Right lobe of liver (tissue), 6 donors: ENCODE measurements around the gene NPTX1. TPM values are rescaled to one million over a fixed set of nuclear protein-coding genes. Genes with fewer than 3 reads are reported as not detected.

Source experiments
- ATAC-seq, 4 donors: fragments of 200-7000 bp; cut with Tn5 transposase; one replicate each; pipeline ENCODE4 v1.9.1; 2020; ENCODE audit warnings: mild to moderate bottlenecking in 4 of 4, moderate library complexity in 4 of 4
- DNase-seq, 3 donors: peaks; one replicate each; pipeline ENCODE4 v3.0.0-alpha.2; 2020
- H3K27ac ChIP-seq, 3 donors: fragments of 200-600 bp; one replicate each; pipeline ENCODE4 v1.8.0; 2022
- H3K27me3 ChIP-seq, 2 donors: fragments of 200-600 bp; one replicate each; pipeline ENCODE4 v1.8.0; 2022
- H3K36me3 ChIP-seq, 4 donors: fragments of 200-600 bp; sonication (generic) in 1 of 4; one replicate each; pipeline versions ENCODE4 v1.5.1 to v1.8.0; 2017 to 2022; ENCODE audit warnings: control low read depth in 1 of 4
- H3K4me1 ChIP-seq, 4 donors: fragments of 200-600 bp; sonication (generic) in 1 of 4; one replicate each; pipeline versions ENCODE4 v1.5.1 to v1.8.0; 2017 to 2022; ENCODE audit warnings: control low read depth in 1 of 4
- H3K4me3 ChIP-seq, 3 donors: fragments of 200-600 bp; one replicate each; pipeline ENCODE4 v1.8.0; 2022
- H3K9me3 ChIP-seq, 4 donors: fragments of 200-600 bp; sonication (generic) in 1 of 4; one replicate each; pipeline versions ENCODE4 v1.5.1 to v1.8.0; 2017 to 2022; ENCODE audit warnings: control low read depth in 1 of 4
- POLR2A ChIP-seq: fragments of 450-650 bp; IDR thresholded peaks from one replicate; pipeline ENCODE4 v1.6.1; 2017; ENCODE audit warnings: antibody characterized with exemption, mild to moderate bottlenecking
- WGBS: methylation state at CpG from one replicate; pipeline ENCODE4 v1.1.6; 2018; ENCODE audit warnings: low coverage, low lambda C conversion rate; ENCODE audit not compliant: insufficient coverage; ENCODE audit errors: missing lambda C conversion rate; 5-methylcytosine and 5-hydroxymethylcytosine counted together
- intact Hi-C, 2 donors: fragments of 100-400 bp; cut with DNase I; formaldehyde crosslinking; loops; one replicate each; pipeline versions ENCODE4 v1.11.2 to v1.14.1; 2022
- total RNA-seq, 6 experiments: library from RNA; depleted of rRNA in 2 of 6; stranded (reverse); fragments of >200 nt in 2 of 6; fragmentation: NEBNext Ultra II Directional in 3 of 6; extraction: Animal tissue kit (Norgen Biotek cat#: 25700) in 3 of 6; gene quantifications; one replicate each; pipeline versions ENCODE4 v1.1.0 to v1.2.4, GENCODE V29; 2016 to 2023
- TF ChIP-seq, protein P1 (sequence below), 4 donors: fragments of 200-600 bp in 3 of 4; fragments of 450-650 bp in 1 of 4; IDR thresholded peaks; one replicate each; pipeline versions ENCODE4 v1.5.1 to v1.8.0; 2016 to 2022; ENCODE audit warnings: antibody characterized with exemption in 4 of 4, mild to moderate bottlenecking in 2 of 4
- donor health status: DM: no; HTN: yes; CAD: no.
- donor health status: DM: no; HTN: no; CAD: no.
- donor health status: DM: no; HTN: no; CAD: no.
- donor health status: DM: no; HTN: yes; CAD: no.
- donor health status: DM: no; HTN: yes; CAD: no.

NPTX1 gene
- total RNA-seq, 6 experiments from 2014 or later, result 0.06 TPM; not detected in 5

- DNase-seq (no peak), ATAC-seq (no peak)
- H3K4me3 ChIP-seq, result no peak overlapping the region
- intact Hi-C loops, result no loop called here
- H3K4me1 ChIP-seq, result no peaks in the 10 kb centered on the region
- H3K27ac ChIP-seq, result no peak overlapping the region
- H3K9me3 ChIP-seq, result no peaks in the 10 kb centered on the region
- no peaks in the 10 kb centered on the region for H3K36me3 ChIP-seq
- no peaks in the 10 kb centered on the region for H3K27me3 ChIP-seq
- WGBS, result 14% methylated on average over 11 of the region's 16 CpGs
- TF ChIP-seq, protein P1, sequence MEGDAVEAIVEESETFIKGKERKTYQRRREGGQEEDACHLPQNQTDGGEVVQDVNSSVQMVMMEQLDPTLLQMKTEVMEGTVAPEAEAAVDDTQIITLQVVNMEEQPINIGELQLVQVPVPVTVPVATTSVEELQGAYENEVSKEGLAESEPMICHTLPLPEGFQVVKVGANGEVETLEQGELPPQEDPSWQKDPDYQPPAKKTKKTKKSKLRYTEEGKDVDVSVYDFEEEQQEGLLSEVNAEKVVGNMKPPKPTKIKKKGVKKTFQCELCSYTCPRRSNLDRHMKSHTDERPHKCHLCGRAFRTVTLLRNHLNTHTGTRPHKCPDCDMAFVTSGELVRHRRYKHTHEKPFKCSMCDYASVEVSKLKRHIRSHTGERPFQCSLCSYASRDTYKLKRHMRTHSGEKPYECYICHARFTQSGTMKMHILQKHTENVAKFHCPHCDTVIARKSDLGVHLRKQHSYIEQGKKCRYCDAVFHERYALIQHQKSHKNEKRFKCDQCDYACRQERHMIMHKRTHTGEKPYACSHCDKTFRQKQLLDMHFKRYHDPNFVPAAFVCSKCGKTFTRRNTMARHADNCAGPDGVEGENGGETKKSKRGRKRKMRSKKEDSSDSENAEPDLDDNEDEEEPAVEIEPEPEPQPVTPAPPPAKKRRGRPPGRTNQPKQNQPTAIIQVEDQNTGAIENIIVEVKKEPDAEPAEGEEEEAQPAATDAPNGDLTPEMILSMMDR (IDR thresholded peaks at IDR 0.05), result no peak
- TF ChIP-seq POLR2A, result no peak
These were observed 8.2 kb downstream of the NPTX1 start for GRCh38 chr17:80468242-80468641.

- WGBS, result 41% methylated on average over 3 of the region's 15 CpGs
- Histone ChIP-seq H3K27ac (no peak overlapping the region), H3K4me1 (no peaks in the 10 kb centered on the region), H3K36me3 (no peaks in the 10 kb centered on the region), H3K27me3 (no peaks in the 10 kb centered on the region), H3K4me3 (no peak overlapping the region), H3K9me3 (no peaks in the 10 kb centered on the region)
- DNase-seq (no peak), ATAC-seq (no peak)
- intact Hi-C loops, result no loop called here
- no peak for TF ChIP-seq POLR2A
- TF ChIP-seq, protein P1 (IDR thresholded peaks at IDR 0.05), result no peak
These were observed 10.2 kb downstream of the NPTX1 start for GRCh38 chr17:80466188-80466705.

- TF ChIP-seq POLR2A, result no peak
- TF ChIP-seq, protein P1 (IDR thresholded peaks at IDR 0.05), result no peak
- WGBS, result 77% methylated on average over 9 of the region's 20 CpGs
- intact Hi-C loops, result no loop called here
These were observed 11.0 kb downstream of the NPTX1 start for GRCh38 chr17:80465327-80465974.

DNA sequence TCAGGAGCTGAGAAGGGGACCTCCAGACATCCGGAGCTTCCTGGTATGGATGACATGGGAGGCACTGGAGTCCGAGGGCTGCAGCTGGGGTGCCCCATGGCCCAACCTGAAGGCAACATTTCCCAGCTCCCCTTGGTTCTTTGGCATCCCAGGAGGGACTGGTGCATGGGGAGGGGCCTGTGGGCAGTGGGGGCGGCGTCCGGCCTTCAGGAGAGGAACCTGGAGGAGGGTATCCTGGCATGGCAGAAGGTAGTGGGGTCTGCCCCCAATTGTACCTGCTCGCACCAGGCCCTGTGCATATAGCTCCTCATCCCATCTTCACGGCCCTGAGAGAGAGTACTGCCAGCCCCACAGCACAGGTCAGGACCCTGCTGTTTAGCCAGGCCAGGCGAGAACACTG, 11.9 kb downstream of the NPTX1 start:
- intact Hi-C loops, result no loop called here
- DNase-seq (no peak), ATAC-seq (no peak)
- H3K27me3 ChIP-seq, result no peaks in the 10 kb centered on the region
- H3K36me3 ChIP-seq, result no peaks in the 10 kb centered on the region
- H3K4me3 ChIP-seq, result no peak overlapping the region
- no peaks in the 10 kb centered on the region for H3K4me1 ChIP-seq
- H3K27ac ChIP-seq, result no peak overlapping the region
- no peak for TF ChIP-seq POLR2A
- TF ChIP-seq, protein P1 (IDR thresholded peaks at IDR 0.05), result no peak
- no CpG with 5 or more reads among the region's 8 CpGs for WGBS
- no peaks in the 10 kb centered on the region for H3K9me3 ChIP-seq

More at GRCh38 chr17:80465327-80465974, 11.0 kb downstream of the NPTX1 start:
- DNase-seq (no peak), ATAC-seq (no peak)
- no peaks in the 10 kb centered on the region for H3K9me3 ChIP-seq
- H3K27ac ChIP-seq, result no peak overlapping the region
- no peak overlapping the region for H3K4me3 ChIP-seq
- H3K27me3 ChIP-seq, result no peaks in the 10 kb centered on the region
- no peaks in the 10 kb centered on the region for H3K36me3 ChIP-seq
- no peaks in the 10 kb centered on the region for H3K4me1 ChIP-seq
